H9 (cell line): ENCODE results near the gene KRR1. TPM values are rescaled to one million over a fixed set of nuclear protein-coding genes. Genes with fewer than 3 reads are reported as not detected.

Source experiments
- DNase-seq: peaks from one replicate; pipeline ENCODE4 v3.0.0-alpha.2; 2017
- H2AFZ ChIP-seq: one replicate; pipeline ENCODE4 v1.6.1; 2013; ENCODE audit warnings: mild to moderate bottlenecking, low read length, control low read depth, moderate library complexity
- H2AK5ac ChIP-seq: 2 replicates; pipeline ENCODE4 v1.6.1; 2013; ENCODE audit warnings: low read length, control low read depth, mixed read lengths; ENCODE audit not compliant: insufficient read length
- H2BK120ac ChIP-seq: one replicate; pipeline ENCODE4 v1.6.1; 2013; ENCODE audit warnings: low read depth, mild to moderate bottlenecking, low read length, control low read depth, inconsistent platforms; ENCODE audit not compliant: poor library complexity, severe bottlenecking
- H2BK12ac ChIP-seq: 2 replicates; pipeline ENCODE4 v1.6.1; 2013; ENCODE audit warnings: low read length, control low read depth, mixed read lengths, low read depth; ENCODE audit not compliant: insufficient read length
- H2BK15ac ChIP-seq: 2 replicates; pipeline ENCODE4 v1.6.1; 2013; ENCODE audit warnings: low read depth, low read length, control low read depth
- H2BK20ac ChIP-seq: one replicate; pipeline ENCODE4 v1.6.1; 2013; ENCODE audit warnings: low read depth, mild to moderate bottlenecking, low read length, control low read depth, inconsistent platforms; ENCODE audit not compliant: poor library complexity, severe bottlenecking
- H2BK5ac ChIP-seq: 2 replicates; pipeline ENCODE4 v1.6.1; 2013; ENCODE audit warnings: low read length, control low read depth, mixed read lengths; ENCODE audit not compliant: insufficient read length
- H3K14ac ChIP-seq: 2 replicates; pipeline ENCODE4 v1.6.1; 2013; ENCODE audit warnings: low read length, control low read depth; ENCODE audit not compliant: insufficient read depth
- H3K18ac ChIP-seq: 2 replicates; pipeline ENCODE4 v1.6.1; 2013; ENCODE audit warnings: low read depth, mild to moderate bottlenecking, mixed read lengths, low read length, control low read depth; ENCODE audit not compliant: insufficient read length
- H3K23ac ChIP-seq: 2 replicates; pipeline ENCODE4 v1.6.1; 2013; ENCODE audit warnings: low read length, control low read depth, mixed read lengths, low read depth; ENCODE audit not compliant: insufficient read length
- H3K23me2 ChIP-seq: 2 replicates; pipeline ENCODE4 v1.6.1; 2013; ENCODE audit warnings: low read depth, mild to moderate bottlenecking, mixed read lengths, low read length, control low read depth; ENCODE audit not compliant: insufficient read length, poor library complexity, severe bottlenecking
- H3K27ac ChIP-seq: 2 replicates; pipeline ENCODE4 v1.5.1; 2013; ENCODE audit warnings: low read length, control low read depth, mixed read lengths, low read depth; ENCODE audit not compliant: insufficient read length
- H3K27me3 ChIP-seq: 2 replicates; pipeline ENCODE4 v1.6.1; 2013; ENCODE audit warnings: low read length, control low read depth, inconsistent platforms; ENCODE audit not compliant: insufficient read depth
- H3K4ac ChIP-seq: 2 replicates; pipeline ENCODE4 v1.6.1; 2013; ENCODE audit warnings: low read depth, mild to moderate bottlenecking, control low read depth, inconsistent platforms, low read length, moderate library complexity
- H3K4me1 ChIP-seq: 2 replicates; pipeline ENCODE4 v1.6.1; 2013; ENCODE audit warnings: low read length, control low read depth, inconsistent platforms; ENCODE audit not compliant: insufficient read depth
- H3K4me2 ChIP-seq: 2 replicates; pipeline ENCODE4 v1.6.1; 2013; ENCODE audit warnings: low read length, control low read depth, mixed read lengths; ENCODE audit not compliant: insufficient read length, insufficient read depth
- H3K56ac ChIP-seq: 2 replicates; pipeline ENCODE4 v1.6.1; 2013; ENCODE audit warnings: low read depth, mild to moderate bottlenecking, mixed read lengths, low read length, control low read depth; ENCODE audit not compliant: insufficient read length
- H3K79me1 ChIP-seq: 2 replicates; pipeline ENCODE4 v1.6.1; 2013; ENCODE audit warnings: low read depth, mild to moderate bottlenecking, moderate library complexity, low read length, control low read depth, inconsistent platforms; ENCODE audit not compliant: insufficient read depth, poor library complexity, severe bottlenecking
- H3K79me2 ChIP-seq: 2 replicates; pipeline ENCODE4 v1.6.1; 2013; ENCODE audit warnings: low read length, control low read depth, inconsistent platforms; ENCODE audit not compliant: insufficient read depth
- H3K9ac ChIP-seq: 2 replicates; pipeline ENCODE4 v1.6.1; 2013; ENCODE audit warnings: low read length, control low read depth, mixed read lengths; ENCODE audit not compliant: insufficient read length; ENCODE audit errors: extremely low read depth
- H3K9me3 ChIP-seq: one replicate; pipeline ENCODE4 v1.6.1; 2013; ENCODE audit warnings: low read depth, low read length, inconsistent platforms; ENCODE audit not compliant: control insufficient read depth
- H3T11ph ChIP-seq: one replicate; pipeline ENCODE4 v1.6.1; 2013; ENCODE audit warnings: mild to moderate bottlenecking, low read length, control low read depth, inconsistent platforms
- H4K20me1 ChIP-seq: one replicate; pipeline ENCODE4 v1.6.1; 2013; ENCODE audit not compliant: control insufficient read depth, insufficient read length, insufficient read depth
- H4K5ac ChIP-seq: 2 replicates; pipeline ENCODE4 v1.6.1; 2013; ENCODE audit warnings: low read depth, mild to moderate bottlenecking, mixed read lengths, low read length, control low read depth; ENCODE audit not compliant: insufficient read length
- H4K8ac ChIP-seq: replicated peaks from 2 replicates; pipeline ENCODE4 v1.6.1; 2013; ENCODE audit warnings: low read length, control low read depth, mixed read lengths, low read depth; ENCODE audit not compliant: insufficient read length
- H4K91ac ChIP-seq: 2 replicates; pipeline ENCODE4 v1.6.1; 2013; ENCODE audit warnings: low read depth, mild to moderate bottlenecking, moderate library complexity, mixed read lengths, low read length, control low read depth; ENCODE audit not compliant: insufficient read length
- H3K27ac Mint-ChIP-seq, 3 experiments: 2 replicates in 2 of 3; 3 replicates in 1 of 3; pipeline ENCODE4 v1.8.0; 2020 to 2021; ENCODE audit warnings: mixed read lengths in 3 of 3, mild to moderate bottlenecking in 1 of 3, moderate library complexity in 1 of 3
- H3K27me3 Mint-ChIP-seq: 2 replicates; pipeline ENCODE4 v1.8.0; 2021; ENCODE audit warnings: low read depth, mild to moderate bottlenecking, moderate library complexity, mixed read lengths
- H3K36me3 Mint-ChIP-seq, 3 experiments: 2 replicates in 2 of 3; 3 replicates in 1 of 3; pipeline ENCODE4 v1.8.0; 2020 to 2021; ENCODE audit warnings: low read depth in 3 of 3, mixed read lengths in 3 of 3; ENCODE audit not compliant: insufficient read depth in 1 of 3
- H3K4me1 Mint-ChIP-seq, 2 experiments: 2 replicates each; pipeline ENCODE4 v1.8.0; 2020; ENCODE audit warnings: mixed read lengths in 2 of 2
- H3K4me3 Mint-ChIP-seq, 2 experiments: 2 replicates in 1 of 2; 3 replicates in 1 of 2; pipeline ENCODE4 v1.8.0; 2020 to 2021; ENCODE audit warnings: mild to moderate bottlenecking in 2 of 2, mixed read lengths in 2 of 2, moderate library complexity in 1 of 2
- H3K9me3 Mint-ChIP-seq, 2 experiments: 2 replicates in 1 of 2; 3 replicates in 1 of 2; pipeline ENCODE4 v1.8.0; 2020; ENCODE audit warnings: mild to moderate bottlenecking in 2 of 2, mixed read lengths in 2 of 2, moderate library complexity in 1 of 2
- CTCF ChIP-seq: fragments of 200-600 bp; sonication (generic); conservative IDR thresholded peaks from 3 replicates; pipeline ENCODE4 v1.8.0; 2021; ENCODE audit warnings: antibody characterized with exemption, mild to moderate bottlenecking
- total RNA-seq: library from RNA; stranded (reverse); gene quantifications from 2 replicates; pipeline ENCODE4 v1.2.1, GENCODE V29; 2021

Gene KRR1
- total RNA-seq, 1 experiment from 2014 or later = 88.9 TPM

- no peak overlapping the region for H3K4ac ChIP-seq
- H4K8ac ChIP-seq = no peak overlapping the region
- Mint-ChIP-seq H3K4me3 (no peak overlapping the region), H3K27me3 (no peaks in the 10 kb centered on the region), H3K4me1 (peaks cover 23 to 39% of the 10 kb centered on the region in 2 experiments), H3K36me3 (no peaks in the 10 kb centered on the region), H3K27ac (no peak overlapping the region), H3K9me3 (no peaks in the 10 kb centered on the region)
- peaks cover 3% of the 10 kb centered on the region; the same call in 1 of the 2 replicates for H3K4me1 ChIP-seq
- H2AFZ ChIP-seq = no peak overlapping the region
- H3K56ac ChIP-seq = no peak overlapping the region
- H4K91ac ChIP-seq = no peak overlapping the region
- H2BK5ac ChIP-seq = no peak overlapping the region
- H3K79me2 ChIP-seq = no peaks in the 10 kb centered on the region; the same call in 1 of the 2 replicates
- no peaks in the 10 kb centered on the region for H3K23me2 ChIP-seq
- H3K14ac ChIP-seq = no peak overlapping the region
- H2BK20ac ChIP-seq = no peak overlapping the region
- H2BK12ac ChIP-seq = no peak overlapping the region
- no peaks in the 10 kb centered on the region for H3K9me3 ChIP-seq
- DNase-seq = no peak
- H2BK120ac ChIP-seq = no peak overlapping the region
- H3K18ac ChIP-seq = no peak overlapping the region
- no peak overlapping the region for H3K23ac ChIP-seq
- H3K27ac ChIP-seq = no peak overlapping the region
- TF ChIP-seq CTCF = no peak
- H3K79me1 ChIP-seq = no peaks in the 10 kb centered on the region
- no peak overlapping the region for H2BK15ac ChIP-seq
- H3T11ph ChIP-seq = no peak overlapping the region
- H3K9ac ChIP-seq = no peak overlapping the region
- H4K5ac ChIP-seq = no peak overlapping the region
- no peak overlapping the region for H3K4me2 ChIP-seq
- H4K20me1 ChIP-seq = no peaks in the 10 kb centered on the region
- H2AK5ac ChIP-seq = no peak overlapping the region
- H3K27me3 ChIP-seq = no peaks in the 10 kb centered on the region
Measured at GRCh38 chr12:75551477-75551876, 40.1 kb upstream of the KRR1 start.
